GM19372 (cell line): ENCODE results near the gene PPCDC.
A peak's percentile ranks its signal among the peaks of the same experiment; 100 is the strongest.

Source experiments
- ATAC-seq: cut with Tn5 transposase; IDR thresholded peaks from one replicate; pipeline ENCODE4 v1.9.1; 2021; ENCODE audit warnings: mild to moderate bottlenecking, low read depth, moderate library complexity; ENCODE audit not compliant: unreplicated experiment

PPCDC gene

DNA sequence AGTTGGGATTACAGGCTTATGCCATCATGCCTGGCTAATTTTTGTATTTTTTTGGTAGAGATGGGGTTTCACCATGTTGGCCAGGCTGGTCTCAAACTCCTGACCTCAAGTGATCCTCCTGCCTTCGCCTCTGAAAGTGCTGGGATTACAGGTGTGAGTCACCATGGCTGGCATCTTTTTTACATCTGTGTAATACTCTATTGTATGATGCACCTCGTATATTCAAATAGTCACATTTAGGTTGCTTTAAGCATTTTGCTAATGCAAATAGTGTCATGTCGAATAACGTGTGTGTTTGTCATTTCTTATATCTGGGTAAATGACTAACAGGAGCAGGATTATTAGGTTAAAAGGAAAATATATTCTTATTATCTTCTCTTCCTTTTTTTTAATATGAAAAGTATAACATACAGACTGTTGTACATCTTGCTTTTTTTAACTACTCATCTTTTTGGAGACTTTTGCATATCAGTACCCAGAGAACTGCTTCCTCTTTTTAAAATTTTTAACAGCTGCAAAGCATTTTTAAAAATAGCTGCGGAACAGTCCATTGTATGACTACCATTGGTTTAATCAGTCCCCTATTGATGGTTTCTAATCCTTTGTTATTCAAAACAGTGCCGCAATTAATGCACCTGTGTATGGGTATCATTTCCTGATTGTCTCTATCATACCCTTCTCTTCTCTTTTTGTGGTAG lies 14.6 kb upstream of the PPCDC start:
- ATAC-seq, result peak; percentile 82

DNA sequence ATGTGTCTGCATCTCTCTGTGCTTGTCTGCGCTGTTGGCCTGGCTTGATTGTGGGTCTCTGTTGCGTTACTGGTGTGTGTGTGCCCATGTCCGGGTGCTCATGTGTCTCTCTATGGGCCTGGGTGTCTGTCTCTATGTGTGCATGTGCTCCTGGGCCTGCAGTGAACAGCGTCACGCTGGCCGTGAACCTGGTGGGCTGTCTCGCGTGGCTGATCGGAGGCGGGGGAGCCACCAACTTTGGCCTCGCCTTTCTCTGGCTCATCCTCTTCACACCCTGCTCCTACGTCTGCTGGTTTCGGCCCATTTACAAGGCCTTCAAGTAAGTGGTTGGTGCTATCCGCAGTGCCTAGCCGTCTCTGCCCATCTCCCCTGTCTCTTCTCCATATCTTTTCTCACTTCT lies 7.0 kb upstream of the PPCDC start:
- ATAC-seq, result no peak

- no peak for ATAC-seq
These were observed 3.5 kb upstream of the PPCDC start for GRCh38 chr15:75019916-75020315.

GRCh38 chr15:75021341-75021740 lies 2.0 kb upstream of the PPCDC start:
- no peak for ATAC-seq

GRCh38 chr15:75022783-75023180 lies 608 bp upstream of the PPCDC start:
- ATAC-seq, result no peak

DNA sequence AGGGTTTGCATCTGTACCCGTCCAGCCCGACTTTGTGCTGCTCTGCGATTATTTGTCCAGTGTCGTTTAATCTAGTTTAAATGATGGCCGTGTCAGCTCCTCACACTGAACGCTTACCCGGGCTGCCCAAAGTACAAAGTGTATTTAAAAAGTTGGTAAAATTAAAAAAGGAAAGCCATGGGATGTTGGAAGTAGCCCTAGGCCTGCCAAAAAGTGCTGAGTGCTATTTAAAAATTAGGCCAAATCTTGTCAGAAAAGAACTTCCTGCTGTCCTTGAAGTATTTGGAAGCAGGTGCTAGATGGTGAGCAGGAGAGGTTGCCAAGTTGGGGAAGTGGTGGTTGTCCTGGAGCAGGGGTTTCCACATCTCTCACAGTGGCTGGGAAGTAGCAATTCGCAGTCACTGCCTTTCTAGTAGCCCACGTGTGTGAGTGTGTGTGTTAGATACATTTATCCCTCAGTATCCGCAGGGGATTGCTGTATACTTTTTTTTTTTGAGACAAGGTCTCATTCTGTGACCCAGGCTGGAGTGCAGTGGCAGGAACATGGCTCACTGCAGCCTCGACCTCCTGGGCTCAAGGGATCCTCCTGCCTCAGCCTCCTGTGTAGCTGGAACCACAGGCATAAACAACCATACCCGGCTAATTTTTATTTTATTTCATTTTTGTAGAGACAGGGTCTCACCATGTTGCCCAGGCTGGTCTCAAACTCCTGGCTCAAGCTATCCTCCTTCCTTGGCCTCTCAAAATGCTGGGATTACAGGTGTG lies 664 bp downstream of the PPCDC start:
- no peak for ATAC-seq

GRCh38 chr15:75025107-75025506 lies 1.7 kb downstream of the PPCDC start:
- ATAC-seq, result no peak

DNA sequence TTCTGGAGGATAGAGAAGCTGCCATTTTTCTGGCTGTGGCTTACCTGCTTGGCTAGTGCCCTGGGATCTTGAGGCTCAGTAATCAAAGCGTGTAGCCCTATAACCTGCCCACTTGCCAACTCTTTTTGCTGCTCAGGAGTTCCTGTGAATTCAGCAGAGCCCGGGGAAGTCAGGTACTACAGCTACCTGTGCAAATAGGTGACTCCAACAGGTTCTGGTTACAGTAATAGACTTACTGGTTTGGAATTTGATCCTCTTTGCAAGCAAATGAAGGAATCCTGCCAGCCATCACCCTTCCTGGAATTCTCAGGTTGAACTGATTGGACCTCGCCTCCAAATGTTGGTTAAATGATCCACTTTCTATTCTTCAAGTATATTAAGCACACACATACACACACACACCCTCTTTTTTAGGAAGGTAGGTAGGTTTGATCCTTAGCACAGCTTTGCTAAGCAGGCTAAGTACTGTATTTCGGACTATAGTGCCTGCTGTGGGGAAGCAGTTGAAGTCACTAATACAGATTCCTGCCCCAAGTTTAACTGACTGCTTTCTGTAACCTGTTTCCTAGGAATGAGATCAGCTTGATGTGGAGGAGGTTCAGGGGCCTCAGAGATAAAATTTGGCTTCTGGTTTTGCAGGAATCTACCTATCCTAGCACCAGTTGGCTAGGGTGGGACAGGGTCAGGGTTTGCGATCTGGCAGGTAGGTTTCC lies 2.3 kb downstream of the PPCDC start:
- no peak for ATAC-seq

GRCh38 chr15:75027551-75027950 lies 4.2 kb downstream of the PPCDC start:
- ATAC-seq, result no peak

GRCh38 chr15:75028991-75029377 lies 5.6 kb downstream of the PPCDC start:
- ATAC-seq, result no peak

DNA sequence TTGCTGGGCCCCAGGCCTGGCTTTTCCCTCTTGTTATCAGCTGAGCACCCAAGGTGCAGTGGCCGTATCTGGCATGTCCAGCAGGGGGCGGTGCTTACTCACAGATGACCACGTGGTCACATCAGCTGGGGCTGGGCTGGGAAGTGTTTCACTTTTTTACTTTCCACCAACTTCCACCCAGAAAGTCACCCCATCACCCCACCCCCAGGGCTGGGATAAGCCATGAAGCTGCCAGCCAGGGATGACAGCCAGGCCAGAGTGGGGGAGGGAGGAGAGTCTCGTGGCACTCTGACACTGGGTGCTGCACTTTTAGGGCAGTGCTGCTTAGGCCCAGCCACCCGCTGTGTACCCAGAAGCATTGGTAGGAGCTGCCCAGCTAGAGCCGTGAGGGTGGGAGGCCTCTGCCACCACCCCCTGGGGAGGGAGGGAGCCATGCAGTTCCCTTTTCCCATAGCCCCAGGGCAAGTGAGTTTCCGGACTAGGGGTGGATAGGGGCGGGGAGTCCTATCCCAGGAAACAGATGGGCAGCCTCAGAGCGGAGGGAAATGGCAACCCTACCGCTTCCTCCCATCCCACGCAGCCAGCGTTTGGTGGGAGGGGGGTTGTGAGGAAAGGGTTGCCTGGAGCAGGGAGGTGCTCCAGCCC lies 6.1 kb downstream of the PPCDC start:
- no peak for ATAC-seq

DNA sequence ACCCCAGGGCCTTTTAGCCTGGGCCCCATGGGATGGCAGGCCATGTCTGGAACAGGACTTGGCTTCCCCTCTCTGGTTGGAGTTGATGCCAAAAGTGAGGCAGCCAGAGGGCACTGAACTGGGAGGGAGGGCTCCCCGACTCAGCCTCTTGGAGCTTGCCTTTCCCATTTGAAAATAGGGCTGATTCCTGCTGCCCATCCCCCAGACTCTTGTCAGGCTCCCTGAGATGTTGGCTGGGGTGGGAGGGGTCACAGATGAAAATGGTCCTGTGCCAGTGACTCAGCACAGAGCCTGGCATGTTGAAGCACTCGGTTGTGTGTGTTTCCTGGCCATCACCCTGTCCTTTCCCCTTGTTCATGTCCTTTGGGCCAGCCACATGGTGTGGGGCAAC lies 6.6 kb downstream of the PPCDC start:
- ATAC-seq, result no peak

DNA sequence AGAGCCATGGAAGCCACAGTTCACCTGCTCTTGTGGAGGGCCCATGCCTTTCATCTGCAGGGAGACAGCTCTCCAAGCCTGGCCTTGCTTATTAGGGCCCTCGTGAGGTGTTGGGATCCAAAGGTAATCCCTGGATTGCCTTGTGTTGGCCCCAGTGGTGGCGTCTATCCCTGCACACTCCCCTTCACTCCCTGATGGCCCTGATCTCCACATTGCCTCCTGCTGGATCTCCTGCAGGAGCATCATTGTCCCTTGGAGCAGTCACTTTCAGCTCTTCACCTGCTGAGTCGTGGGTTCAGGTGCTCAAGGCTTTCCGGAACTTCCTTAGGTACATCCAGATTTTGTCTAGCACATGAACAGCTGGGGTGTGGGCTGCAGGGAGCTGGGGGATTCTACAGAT lies 7.0 kb downstream of the PPCDC start:
- no peak for ATAC-seq

GRCh38 chr15:75031848-75032247 lies 8.5 kb downstream of the PPCDC start:
- no peak for ATAC-seq

GRCh38 chr15:75032395-75032794 lies 9.0 kb downstream of the PPCDC start:
- no peak for ATAC-seq

DNA sequence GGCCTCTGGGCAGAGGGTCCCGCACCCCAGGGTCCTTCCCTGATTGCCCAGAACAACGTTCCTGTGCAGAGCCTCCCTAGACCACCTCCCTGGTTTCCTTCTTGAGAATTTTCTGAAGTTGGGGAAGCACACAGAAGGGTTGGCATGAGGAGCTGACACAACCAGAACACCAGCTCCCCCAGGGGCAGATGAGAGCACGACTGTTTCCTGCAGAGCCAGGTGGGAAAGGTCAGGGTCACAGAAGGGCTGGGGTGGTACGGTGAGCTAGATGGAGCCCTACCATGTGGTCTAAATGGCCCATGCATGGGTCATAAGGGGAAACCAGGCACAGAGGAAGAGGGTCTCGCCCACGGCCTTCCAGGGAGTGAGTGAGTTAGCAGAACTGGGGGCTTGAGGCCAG lies 10.4 kb downstream of the PPCDC start:
- ATAC-seq, result no peak

- ATAC-seq, result no peak
These were observed 11.2 kb downstream of the PPCDC start for GRCh38 chr15:75034615-75035014.

DNA sequence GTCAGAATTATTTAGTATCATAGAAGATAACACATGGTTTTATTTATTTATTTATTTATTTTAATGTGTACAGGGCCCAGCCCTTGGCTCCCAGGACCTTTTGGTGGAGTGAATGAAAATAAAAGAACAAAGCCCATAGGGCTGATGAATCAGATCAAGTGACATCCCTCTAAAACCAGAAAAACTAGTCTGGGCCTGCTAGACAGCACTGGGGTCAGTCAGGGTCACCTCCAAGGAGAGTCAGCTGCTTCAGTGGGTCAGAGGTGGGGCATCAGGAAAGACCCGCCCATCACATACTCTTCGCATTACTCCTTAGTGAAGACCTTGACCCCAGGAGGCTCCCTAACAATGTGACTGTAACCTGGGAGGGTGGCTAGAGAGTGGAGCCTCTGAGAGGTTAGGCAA lies 12.8 kb downstream of the PPCDC start:
- ATAC-seq, result no peak

GRCh38 chr15:75037685-75038084 lies 14.3 kb downstream of the PPCDC start:
- no peak for ATAC-seq

- no peak for ATAC-seq
These were observed 14.8 kb downstream of the PPCDC start for GRCh38 chr15:75038231-75038630.
